Nephron progenitor cell (in vitro differentiated cells): Measurements from ENCODE around the gene ROBO2.

Experiments
- DNase-seq: peaks from one replicate; pipeline ENCODE4 v3.0.0; 2021
- H3K27ac Mint-ChIP-seq: 2 replicates; pipeline ENCODE4 v1.8.0; 2021; ENCODE audit warnings: mild to moderate bottlenecking, moderate library complexity, mixed read lengths
- H3K27me3 Mint-ChIP-seq: 2 replicates; pipeline ENCODE4 v1.8.0; 2021; ENCODE audit warnings: mild to moderate bottlenecking, low read depth, mixed read lengths; ENCODE audit not compliant: poor library complexity
- H3K36me3 Mint-ChIP-seq: 2 replicates; pipeline ENCODE4 v1.8.0; 2021; ENCODE audit warnings: low read depth, mixed read lengths
- H3K4me1 Mint-ChIP-seq: 2 replicates; pipeline ENCODE4 v1.8.0; 2021; ENCODE audit warnings: mixed read lengths
- H3K4me3 Mint-ChIP-seq: 2 replicates; pipeline ENCODE4 v1.8.0; 2021; ENCODE audit warnings: mild to moderate bottlenecking, moderate library complexity, mixed read lengths
- H3K9me3 Mint-ChIP-seq: 2 replicates; pipeline ENCODE4 v1.8.0; 2021; ENCODE audit warnings: mild to moderate bottlenecking, moderate library complexity, mixed read lengths
- TF ChIP-seq, protein P1 (sequence below): fragments of 200-600 bp; sonication (generic); IDR thresholded peaks from 2 replicates; pipeline ENCODE4 v1.5.0; 2021; ENCODE audit warnings: antibody characterized with exemption

The ROBO2 gene

DNA sequence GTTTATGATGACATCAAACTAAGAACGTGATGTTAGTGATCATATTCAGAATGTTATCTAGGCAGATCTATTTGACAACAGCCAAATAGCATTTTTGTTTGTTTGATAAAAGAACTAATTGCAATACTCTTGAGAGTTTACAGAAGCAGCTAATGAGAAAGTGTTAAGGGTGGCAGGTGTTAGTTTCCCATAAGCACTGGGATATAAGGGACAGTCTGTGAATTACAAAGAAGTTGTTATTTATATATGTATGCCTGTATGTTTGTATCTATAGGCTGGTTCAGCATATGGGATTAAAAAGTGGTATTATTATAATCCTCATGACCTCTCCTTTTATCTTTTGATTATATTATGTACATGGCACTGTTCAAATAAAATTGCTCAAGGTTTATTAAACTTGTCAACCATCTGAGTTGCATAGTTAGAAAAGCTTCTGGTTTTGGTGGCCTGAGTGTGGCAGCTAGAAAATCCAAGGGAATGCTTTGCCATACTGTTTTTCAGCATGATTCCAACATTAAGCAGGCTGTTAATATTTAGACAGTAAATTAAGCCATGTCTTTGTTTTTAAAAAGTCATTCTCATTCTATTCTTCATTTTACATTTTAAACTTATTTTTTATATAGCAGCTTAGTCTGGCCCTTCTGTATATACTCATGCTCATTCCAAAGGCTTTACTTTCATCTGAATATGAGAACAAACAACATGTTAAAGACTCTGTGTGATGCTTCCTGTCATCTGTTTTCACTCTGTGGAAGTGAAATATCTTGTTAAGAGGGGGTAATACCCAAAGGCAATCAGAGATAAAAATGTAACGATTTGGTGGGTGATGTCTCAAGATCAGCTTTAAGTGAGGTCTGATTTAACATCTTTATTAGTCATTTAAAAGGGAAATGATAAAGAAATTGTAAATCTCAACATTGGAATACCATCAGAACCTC lies 13.1 kb downstream of the ROBO2 start:
- TF ChIP-seq, protein P1, sequence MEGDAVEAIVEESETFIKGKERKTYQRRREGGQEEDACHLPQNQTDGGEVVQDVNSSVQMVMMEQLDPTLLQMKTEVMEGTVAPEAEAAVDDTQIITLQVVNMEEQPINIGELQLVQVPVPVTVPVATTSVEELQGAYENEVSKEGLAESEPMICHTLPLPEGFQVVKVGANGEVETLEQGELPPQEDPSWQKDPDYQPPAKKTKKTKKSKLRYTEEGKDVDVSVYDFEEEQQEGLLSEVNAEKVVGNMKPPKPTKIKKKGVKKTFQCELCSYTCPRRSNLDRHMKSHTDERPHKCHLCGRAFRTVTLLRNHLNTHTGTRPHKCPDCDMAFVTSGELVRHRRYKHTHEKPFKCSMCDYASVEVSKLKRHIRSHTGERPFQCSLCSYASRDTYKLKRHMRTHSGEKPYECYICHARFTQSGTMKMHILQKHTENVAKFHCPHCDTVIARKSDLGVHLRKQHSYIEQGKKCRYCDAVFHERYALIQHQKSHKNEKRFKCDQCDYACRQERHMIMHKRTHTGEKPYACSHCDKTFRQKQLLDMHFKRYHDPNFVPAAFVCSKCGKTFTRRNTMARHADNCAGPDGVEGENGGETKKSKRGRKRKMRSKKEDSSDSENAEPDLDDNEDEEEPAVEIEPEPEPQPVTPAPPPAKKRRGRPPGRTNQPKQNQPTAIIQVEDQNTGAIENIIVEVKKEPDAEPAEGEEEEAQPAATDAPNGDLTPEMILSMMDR = no peak
- Mint-ChIP-seq H3K4me1 (peaks cover 24% of the 10 kb centered on the region), H3K9me3 (peaks cover 7% of the 10 kb centered on the region), H3K36me3 (peaks cover 4% of the 10 kb centered on the region), H3K4me3 (no peak overlapping the region), H3K27me3 (no peaks in the 10 kb centered on the region), H3K27ac (no peak overlapping the region)
- DNase-seq = no peak

DNA sequence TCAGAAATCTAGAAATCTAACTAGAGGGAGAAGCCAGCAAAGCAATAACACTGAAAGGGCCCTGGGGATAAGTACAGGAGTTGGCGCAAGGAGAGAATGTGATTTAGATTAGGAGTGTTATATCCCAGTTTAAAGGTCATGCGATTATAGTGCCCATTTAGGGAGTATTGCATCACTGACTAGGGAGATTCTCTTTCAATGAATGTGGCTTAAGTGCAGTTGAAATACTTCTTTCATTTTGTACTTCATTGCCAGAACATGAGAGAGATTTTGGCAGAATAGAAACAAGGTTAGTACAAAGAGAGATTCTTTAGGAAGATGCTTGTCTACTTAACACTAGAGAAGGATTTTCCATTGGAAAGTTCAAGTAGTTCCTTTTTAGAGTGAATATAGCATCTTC lies 13.9 kb downstream of the ROBO2 start:
- no peak for DNase-seq
- Mint-ChIP-seq H3K27ac (no peak overlapping the region), H3K4me1 (peaks cover 24% of the 10 kb centered on the region)

DNA sequence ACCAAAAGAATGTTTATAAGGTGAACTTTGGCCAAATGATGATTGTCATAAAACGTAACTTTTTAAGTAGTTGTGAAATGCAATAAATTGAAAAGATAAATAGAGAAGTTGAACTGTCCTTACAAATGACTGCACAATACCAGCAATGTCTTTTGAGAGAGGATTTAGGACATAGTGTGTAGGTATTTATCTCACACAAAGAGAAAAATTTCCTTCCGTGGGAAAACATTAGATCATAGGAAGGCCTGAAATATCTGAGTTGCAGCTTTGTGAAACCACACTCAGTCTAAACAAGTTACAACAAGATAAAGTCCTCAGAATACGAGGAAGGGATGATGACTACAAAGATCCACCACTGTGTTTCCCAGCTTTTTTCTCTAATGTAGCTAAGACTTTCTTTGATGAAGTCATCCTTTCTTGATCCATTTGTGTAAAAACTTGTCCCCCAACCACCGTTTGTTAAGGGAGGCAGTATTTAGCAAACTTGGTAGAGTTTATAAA lies 16.0 kb downstream of the ROBO2 start:
- H3K4me3 Mint-ChIP-seq = no peak overlapping the region
- peaks cover 13% of the 10 kb centered on the region for H3K9me3 Mint-ChIP-seq
- H3K27me3 Mint-ChIP-seq = no peaks in the 10 kb centered on the region
- TF ChIP-seq, protein P1 = no peak
- no peak for DNase-seq
- H3K36me3 Mint-ChIP-seq = peaks cover 19% of the 10 kb centered on the region
- H3K4me1 Mint-ChIP-seq = peaks cover 24% of the 10 kb centered on the region
- no peak overlapping the region for H3K27ac Mint-ChIP-seq

More for the DNA sequence above, 13.9 kb downstream of the ROBO2 start:
- TF ChIP-seq, protein P1 = no peak
- H3K36me3 Mint-ChIP-seq = peaks cover 4% of the 10 kb centered on the region
- peaks cover 7% of the 10 kb centered on the region for H3K9me3 Mint-ChIP-seq
- no peaks in the 10 kb centered on the region for H3K27me3 Mint-ChIP-seq
- no peak overlapping the region for H3K4me3 Mint-ChIP-seq

DNA sequence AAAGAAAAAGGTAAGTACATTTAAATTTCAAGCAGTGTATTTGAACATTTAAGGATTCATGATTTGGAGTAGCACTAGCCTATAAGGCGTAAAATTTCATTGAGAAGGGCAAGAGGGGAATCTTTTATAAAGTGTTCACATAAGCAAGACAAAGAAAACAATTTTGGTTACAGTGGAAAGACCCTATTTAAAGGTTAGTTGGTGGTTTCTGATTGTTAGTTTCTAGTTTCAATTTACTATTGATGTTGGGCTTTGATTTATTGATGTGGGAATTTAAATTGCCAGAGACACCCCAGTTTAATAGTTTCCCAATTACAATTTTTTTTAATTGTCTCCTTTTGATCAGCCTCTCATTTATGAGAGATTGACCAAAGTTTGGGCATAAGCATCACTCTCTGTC lies 19.5 kb downstream of the ROBO2 start:
- TF ChIP-seq, protein P1 = no peak
- DNase-seq = no peak
- Mint-ChIP-seq H3K4me3 (no peak overlapping the region), H3K27me3 (no peaks in the 10 kb centered on the region), H3K9me3 (peaks cover 42% of the 10 kb centered on the region), H3K27ac (no peak overlapping the region), H3K36me3 (peaks cover 42% of the 10 kb centered on the region), H3K4me1 (no peaks in the 10 kb centered on the region)

DNA sequence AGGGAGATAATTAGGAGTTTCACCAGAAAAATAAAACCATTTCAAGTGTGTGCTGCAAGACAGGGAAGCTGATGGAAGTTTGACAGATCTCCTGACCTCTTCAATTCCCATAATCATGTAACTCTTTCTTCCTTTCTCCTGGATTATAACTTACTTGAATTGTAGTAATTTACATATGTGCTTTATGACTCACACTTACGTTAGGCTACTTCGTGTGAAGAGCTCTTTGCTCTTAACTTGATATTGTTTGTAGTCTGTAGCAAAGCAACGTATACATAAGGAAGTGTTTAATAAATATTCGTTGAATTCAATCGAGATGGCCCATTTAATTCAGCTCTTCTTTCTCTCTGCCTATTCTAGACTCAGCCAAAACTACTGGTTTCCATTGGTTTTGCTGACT lies 23.5 kb downstream of the ROBO2 start:
- TF ChIP-seq, protein P1 = no peak
- Mint-ChIP-seq H3K27ac (no peak overlapping the region), H3K27me3 (no peaks in the 10 kb centered on the region), H3K4me1 (peaks cover 6% of the 10 kb centered on the region), H3K9me3 (peaks cover 34% of the 10 kb centered on the region), H3K4me3 (no peak overlapping the region), H3K36me3 (peaks cover 38% of the 10 kb centered on the region)
- no peak for DNase-seq
